Gastrocnemius medialis (tissue), 4 donors: ENCODE data around the gene GPC6.

Experiments used
- CTCF ChIP-seq, 5 experiments: fragments of 450-650 bp in 3 of 5; fragments of 200-600 bp in 2 of 5; sonication (generic) in 2 of 5; IDR thresholded peaks in 4 of 5; conservative IDR thresholded peaks in 1 of 5; 1 replicate in 4 of 5; 2 replicates in 1 of 5; pipeline ENCODE4 v1.5.1; 2016 to 2019; ENCODE audit warnings: antibody characterized with exemption in 5 of 5, mild to moderate bottlenecking in 3 of 5, moderate library complexity in 3 of 5
- POLR2A ChIP-seq, 2 donors: fragments of 450-650 bp; IDR thresholded peaks; one replicate each; pipeline ENCODE4 v1.6.1; 2017; ENCODE audit warnings: antibody characterized with exemption in 2 of 2, mild to moderate bottlenecking in 2 of 2, moderate library complexity in 2 of 2

GRCh38 chr13:93364166-93364565 is 137.6 kb downstream of the GPC6 start:
- TF ChIP-seq CTCF (IDR thresholded peaks at IDR 0.05 in 4 of 5, conservative IDR thresholded peaks at IDR 0.05 in 1 of 5) (no peak), POLR2A (IDR thresholded peaks at IDR 0.05) (no peak)
